DND-41 (cell line): Measurements from ENCODE around the gene AATK.

Experiments used
- ATAC-seq: fragments of 200-7000 bp; cut with Tn5 transposase; 3 replicates; pipeline ENCODE4 v1.9.1; 2021; ENCODE audit warnings: low read depth; ENCODE audit not compliant: insufficient read depth
- DNase-seq: peaks from one replicate; pipeline ENCODE4 v3.0.0-alpha.2; 2020
- H2AFZ ChIP-seq: 2 replicates; pipeline ENCODE4 v1.6.0; 2012; ENCODE audit warnings: low read depth, low read length
- H3K27ac ChIP-seq: 2 replicates; pipeline ENCODE4 v1.5.1; 2012; ENCODE audit warnings: low read length, inconsistent platforms
- H3K27me3 ChIP-seq: fragments of 200-600 bp; sonication (generic); 2 replicates; pipeline ENCODE4 v1.6.0; 2012; ENCODE audit warnings: low read length, mild to moderate bottlenecking, inconsistent platforms; ENCODE audit not compliant: insufficient read depth, poor library complexity
- H3K36me3 ChIP-seq: 2 replicates; pipeline ENCODE4 v1.5.1; 2012; ENCODE audit warnings: low read length, inconsistent platforms; ENCODE audit not compliant: insufficient read depth
- H3K4me1 ChIP-seq: 2 replicates; pipeline ENCODE4 v1.5.1; 2012; ENCODE audit warnings: mild to moderate bottlenecking, low read length; ENCODE audit not compliant: insufficient read depth
- H3K4me2 ChIP-seq: 2 replicates; pipeline ENCODE4 v1.6.0; 2012; ENCODE audit warnings: mild to moderate bottlenecking, moderate library complexity, low read length, inconsistent platforms; ENCODE audit not compliant: insufficient read depth
- H3K4me3 ChIP-seq, 2 experiments: fragments of 200-600 bp in 1 of 2; shearing (Covaris generic) in 1 of 2; 2 replicates each; pipeline ENCODE4 v1.5.1; 2012 to 2016; ENCODE audit warnings: inconsistent platforms in 2 of 2, low read length in 2 of 2, mild to moderate bottlenecking in 2 of 2, low read depth in 1 of 2, moderate library complexity in 1 of 2
- H3K79me2 ChIP-seq: 2 replicates; pipeline ENCODE4 v1.6.0; 2012; ENCODE audit warnings: low read length, inconsistent platforms; ENCODE audit not compliant: insufficient read depth
- H3K9ac ChIP-seq: 2 replicates; pipeline ENCODE4 v1.6.0; 2012; ENCODE audit warnings: low read depth, mild to moderate bottlenecking, inconsistent platforms, low read length, moderate library complexity
- H3K9me3 ChIP-seq: 2 replicates; pipeline ENCODE4 v1.5.1; 2012; ENCODE audit warnings: low read length, moderate library complexity, mild to moderate bottlenecking, inconsistent platforms; ENCODE audit not compliant: insufficient read depth, severe bottlenecking
- H4K20me1 ChIP-seq: 2 replicates; pipeline ENCODE4 v1.6.0; 2012; ENCODE audit warnings: low read length; ENCODE audit not compliant: insufficient read depth
- EZH2 ChIP-seq: IDR thresholded peaks from 3 replicates; pipeline ENCODE4 v1.6.1; 2012; ENCODE audit warnings: borderline replicate concordance, low read depth, mild to moderate bottlenecking, moderate library complexity, low read length, inconsistent platforms; ENCODE audit not compliant: severe bottlenecking
- TF ChIP-seq, protein P1 (sequence below): IDR thresholded peaks from 2 replicates; pipeline ENCODE4 v1.5.1; 2012; ENCODE audit warnings: borderline replicate concordance, low read length, moderate library complexity, mild to moderate bottlenecking; ENCODE audit not compliant: poor library complexity, severe bottlenecking; ENCODE audit errors: extremely low read depth

The AATK gene

DNA sequence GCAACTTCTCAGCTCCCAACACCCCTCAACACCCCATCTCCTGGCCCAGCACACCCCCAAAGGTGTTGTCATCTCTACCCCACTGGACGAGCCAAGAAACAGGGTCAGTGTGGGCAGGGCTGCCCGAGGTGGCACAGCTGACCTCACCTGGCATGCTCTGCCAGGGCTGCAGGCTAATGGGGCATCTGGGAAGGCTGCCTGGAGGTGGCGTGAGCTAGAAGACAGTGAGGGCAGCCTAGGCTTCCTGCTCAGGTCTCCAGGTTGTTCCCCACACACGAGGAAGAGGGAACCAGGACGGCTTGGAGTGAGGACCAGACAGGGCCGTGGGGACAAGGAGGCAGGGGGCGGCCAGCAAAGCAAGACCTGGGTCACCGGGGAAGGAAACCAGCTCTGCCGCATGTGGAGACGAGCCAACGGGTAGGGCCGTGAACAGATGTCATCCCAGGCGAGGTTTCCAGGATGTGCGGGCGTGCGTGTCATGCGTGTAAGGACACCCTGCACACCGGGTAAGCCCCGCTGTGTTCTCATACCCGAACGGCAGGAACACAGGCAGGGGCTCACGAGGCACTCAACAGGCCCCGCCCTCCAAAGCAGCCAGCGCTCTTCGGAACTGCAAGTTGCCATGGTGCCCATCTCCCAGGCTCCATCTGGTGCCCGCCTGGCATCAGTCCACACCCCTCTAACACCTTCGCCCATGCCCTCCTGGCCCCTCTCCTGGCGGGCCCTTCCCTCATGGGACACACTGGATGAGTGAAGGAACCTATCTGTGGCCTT lies 30.3 kb downstream of the AATK start:
- Histone ChIP-seq H3K36me3 (no peaks in the 10 kb centered on the region), H2AFZ (no peak overlapping the region), H3K4me3 (no peak overlapping the region), H3K27me3 (no peaks in the 10 kb centered on the region), H3K79me2 (no peaks in the 10 kb centered on the region), H3K27ac (no peak overlapping the region), H3K4me2 (no peak overlapping the region), H4K20me1 (peaks cover 10% of the 10 kb centered on the region), H3K4me1 (no peaks in the 10 kb centered on the region), H3K9ac (no peak overlapping the region), H3K9me3 (peaks cover 3% of the 10 kb centered on the region)
- peak; percentile 40; the same call in 1 of the 3 replicates for ATAC-seq
- TF ChIP-seq EZH2, result no peak
- TF ChIP-seq, protein P1, sequence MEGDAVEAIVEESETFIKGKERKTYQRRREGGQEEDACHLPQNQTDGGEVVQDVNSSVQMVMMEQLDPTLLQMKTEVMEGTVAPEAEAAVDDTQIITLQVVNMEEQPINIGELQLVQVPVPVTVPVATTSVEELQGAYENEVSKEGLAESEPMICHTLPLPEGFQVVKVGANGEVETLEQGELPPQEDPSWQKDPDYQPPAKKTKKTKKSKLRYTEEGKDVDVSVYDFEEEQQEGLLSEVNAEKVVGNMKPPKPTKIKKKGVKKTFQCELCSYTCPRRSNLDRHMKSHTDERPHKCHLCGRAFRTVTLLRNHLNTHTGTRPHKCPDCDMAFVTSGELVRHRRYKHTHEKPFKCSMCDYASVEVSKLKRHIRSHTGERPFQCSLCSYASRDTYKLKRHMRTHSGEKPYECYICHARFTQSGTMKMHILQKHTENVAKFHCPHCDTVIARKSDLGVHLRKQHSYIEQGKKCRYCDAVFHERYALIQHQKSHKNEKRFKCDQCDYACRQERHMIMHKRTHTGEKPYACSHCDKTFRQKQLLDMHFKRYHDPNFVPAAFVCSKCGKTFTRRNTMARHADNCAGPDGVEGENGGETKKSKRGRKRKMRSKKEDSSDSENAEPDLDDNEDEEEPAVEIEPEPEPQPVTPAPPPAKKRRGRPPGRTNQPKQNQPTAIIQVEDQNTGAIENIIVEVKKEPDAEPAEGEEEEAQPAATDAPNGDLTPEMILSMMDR, result no peak
- DNase-seq, result no peak

DNA sequence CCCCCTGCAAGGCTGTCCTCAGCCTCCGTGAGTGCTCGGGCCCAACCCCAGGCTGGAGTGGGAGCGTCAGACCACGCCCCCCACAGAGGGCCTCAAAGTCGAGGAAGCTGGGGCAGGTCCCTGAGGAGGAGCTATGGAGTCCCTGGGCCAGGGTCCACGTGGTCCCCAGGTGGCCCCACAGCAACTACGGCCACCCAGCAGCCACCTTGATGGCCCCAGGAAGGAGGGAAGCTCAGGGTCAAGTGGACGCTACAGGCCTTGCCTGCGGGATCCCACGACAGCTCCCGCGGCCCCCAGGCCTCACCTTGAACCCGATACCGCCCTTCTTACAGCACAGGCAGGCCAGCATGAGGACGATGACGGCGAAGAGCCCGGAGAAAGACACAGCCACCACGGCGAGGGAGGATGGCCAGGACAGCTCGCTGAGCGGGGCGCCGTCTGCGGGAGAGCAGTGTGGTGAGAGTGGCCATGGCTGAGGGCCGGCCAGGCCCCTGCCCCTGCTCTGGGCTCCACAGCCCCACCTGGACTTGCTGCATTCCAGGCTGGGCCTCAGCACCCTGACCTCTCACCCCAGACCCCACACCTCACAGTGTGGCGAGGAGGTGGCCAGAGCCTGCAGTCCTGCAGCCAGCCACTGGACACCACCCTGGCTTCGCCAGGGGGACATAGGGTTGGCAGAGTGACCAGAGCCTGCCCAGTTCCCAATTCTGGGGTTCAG lies 31.8 kb downstream of the AATK start:
- peaks cover 10% of the 10 kb centered on the region for H4K20me1 ChIP-seq

DNA sequence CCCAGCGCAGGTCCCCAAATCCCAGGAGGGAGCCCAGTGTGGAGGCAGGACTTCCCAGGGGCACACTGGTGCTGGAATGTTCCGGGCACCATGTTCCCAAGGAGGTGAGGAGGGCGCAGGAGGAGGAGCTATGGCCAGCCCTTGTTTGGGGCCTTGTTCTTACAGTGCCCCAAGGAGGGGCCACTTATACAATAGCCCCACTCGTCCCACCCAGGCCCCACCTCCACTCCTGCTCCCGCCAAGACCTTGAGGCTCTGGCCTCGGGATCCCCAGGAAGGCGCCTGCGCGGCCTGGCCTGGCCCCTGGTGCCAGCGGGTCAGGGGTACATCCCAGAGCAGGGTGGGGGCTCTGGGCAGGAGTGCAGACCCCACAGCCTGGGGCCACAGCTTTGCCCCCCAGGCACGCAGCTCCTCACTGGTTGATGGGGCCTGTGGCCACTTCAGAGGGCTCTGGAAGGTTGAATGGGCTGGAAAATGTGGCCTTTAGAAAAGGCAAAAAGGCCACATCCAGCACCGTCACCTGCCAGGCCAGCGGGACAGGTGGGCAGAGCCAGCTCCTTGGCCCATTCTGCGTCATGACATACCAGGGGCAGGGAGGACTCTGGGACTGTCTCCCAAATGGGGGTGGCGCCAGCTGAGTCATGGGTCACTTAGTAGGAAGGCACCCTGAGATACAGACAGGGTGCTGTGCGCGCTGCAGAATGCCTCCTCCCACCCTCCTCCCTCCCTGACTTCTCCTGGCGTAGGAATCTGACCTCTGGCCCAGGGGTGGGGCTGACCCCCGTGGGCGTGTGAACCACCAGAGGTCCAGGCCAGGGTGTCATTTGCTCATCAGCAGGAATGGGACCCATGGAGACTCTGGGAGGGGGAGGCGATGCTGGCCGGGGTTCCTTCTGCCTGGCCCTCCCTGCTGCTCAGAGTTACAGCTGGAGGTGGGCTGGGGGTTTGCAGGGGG lies 33.0 kb downstream of the AATK start:
- no peak overlapping the region for H3K4me2 ChIP-seq
- peaks cover 16% of the 10 kb centered on the region for H4K20me1 ChIP-seq
- peaks cover 2% of the 10 kb centered on the region for H3K9me3 ChIP-seq
- no peak for ATAC-seq
- no peaks in the 10 kb centered on the region for H3K4me1 ChIP-seq
- H3K9ac ChIP-seq, result no peak overlapping the region
- H3K27ac ChIP-seq, result no peak overlapping the region
- H3K4me3 ChIP-seq, result no peak overlapping the region
- no peak overlapping the region for H2AFZ ChIP-seq
- no peak for DNase-seq
- H3K36me3 ChIP-seq, result no peaks in the 10 kb centered on the region
- no peaks in the 10 kb centered on the region for H3K79me2 ChIP-seq
- no peak for TF ChIP-seq EZH2
- peaks cover 4% of the 10 kb centered on the region for H3K27me3 ChIP-seq

More for the DNA sequence above, 31.8 kb downstream of the AATK start:
- Histone ChIP-seq H3K9ac (no peak overlapping the region), H3K9me3 (peaks cover 3% of the 10 kb centered on the region), H3K79me2 (no peaks in the 10 kb centered on the region), H3K4me3 (no peak overlapping the region), H3K4me2 (no peak overlapping the region), H3K27me3 (no peaks in the 10 kb centered on the region), H2AFZ (no peak overlapping the region), H3K27ac (no peak overlapping the region), H3K36me3 (no peaks in the 10 kb centered on the region), H3K4me1 (no peaks in the 10 kb centered on the region)
- ATAC-seq (no peak), DNase-seq (no peak)
- TF ChIP-seq, protein P1, result no peak
- TF ChIP-seq EZH2, result no peak

DNA sequence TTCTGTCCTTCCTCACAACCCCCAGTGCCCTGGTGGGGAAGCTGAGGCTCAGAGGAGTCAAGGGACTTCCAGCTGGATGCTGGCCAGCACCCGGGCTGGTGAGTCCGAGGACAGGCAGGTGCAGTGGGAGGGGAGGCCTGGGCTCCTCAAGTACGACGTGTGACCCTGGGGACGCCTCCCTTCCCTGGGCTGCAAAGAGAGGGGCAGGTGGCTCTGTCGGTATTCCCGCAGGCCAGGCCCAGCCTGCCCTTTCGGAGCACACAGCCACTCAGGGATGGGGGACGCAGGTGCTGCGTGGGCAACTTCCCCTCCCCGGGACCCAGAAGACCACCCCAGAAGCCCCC lies 33.9 kb downstream of the AATK start:
- no peaks in the 10 kb centered on the region for H3K36me3 ChIP-seq
- no peaks in the 10 kb centered on the region for H3K79me2 ChIP-seq
- H2AFZ ChIP-seq, result no peak overlapping the region
- peaks cover 4% of the 10 kb centered on the region for H3K27me3 ChIP-seq
- no peak for TF ChIP-seq EZH2
- TF ChIP-seq, protein P1, result no peak
- ATAC-seq (no peak), DNase-seq (no peak)
- H3K4me1 ChIP-seq, result no peaks in the 10 kb centered on the region
- H3K9ac ChIP-seq, result no peak overlapping the region
- no peak overlapping the region for H3K4me2 ChIP-seq
- no peak overlapping the region for H3K4me3 ChIP-seq
- H3K9me3 ChIP-seq, result no peaks in the 10 kb centered on the region
- H4K20me1 ChIP-seq, result peaks cover 16% of the 10 kb centered on the region
- no peak overlapping the region for H3K27ac ChIP-seq
